Measurements from ENCODE around the gene ULK4. TPM values are rescaled to one million over a fixed set of nuclear protein-coding genes. Genes with fewer than 3 reads are reported as not detected.
A peak's percentile ranks its signal among the peaks of the same experiment; 100 is the strongest.

ULK4 gene
- polyA plus RNA-seq, 1 donor from 2014 or later: 7.2 TPM

DNA sequence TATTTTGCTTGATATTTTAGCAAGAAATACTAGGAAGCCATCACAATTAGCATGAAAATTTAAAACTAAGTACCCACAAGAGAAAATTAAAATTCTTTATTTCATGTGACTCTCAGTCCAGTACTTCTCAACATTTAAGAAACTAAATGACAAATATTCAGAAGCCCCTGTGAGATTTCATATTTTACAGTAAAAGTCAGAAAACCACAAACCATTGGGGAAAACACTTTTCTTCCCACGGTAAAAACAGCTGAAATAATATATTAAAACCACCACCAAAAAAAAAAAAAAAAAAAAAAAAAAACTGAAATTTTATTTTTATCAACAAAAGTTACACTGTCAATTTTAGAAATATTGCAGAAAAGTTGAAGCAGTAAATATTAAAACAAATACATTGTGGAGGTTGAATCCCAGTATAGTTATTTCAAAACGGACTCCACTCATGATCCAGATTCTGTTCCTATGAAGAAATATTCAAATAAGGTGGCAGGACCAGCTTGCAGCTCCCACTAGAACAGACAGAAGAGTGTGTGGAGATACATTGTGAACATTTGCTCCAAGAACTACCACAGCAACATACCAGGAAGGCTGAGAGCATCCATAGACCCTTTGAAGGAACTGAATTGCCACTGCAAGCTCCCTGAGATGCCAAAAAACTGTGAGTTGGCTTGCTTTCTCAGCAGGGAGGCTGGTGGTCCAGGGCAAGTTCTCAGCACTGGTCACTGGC, 454.4 kb downstream of the ULK4 start:
- Histone ChIP-seq H3K27me3 (ENCODE audit: insufficient read depth, low read depth, low read length) (no peaks in the 10 kb centered on the region), H4K20me1 (ENCODE audit: insufficient read depth) (no peaks in the 10 kb centered on the region), H3K36me3 (ENCODE audit: insufficient read depth, low read length) (no peaks in the 10 kb centered on the region), H3K9me2 (ENCODE audit: insufficient read depth, low read length) (no peaks in the 10 kb centered on the region), H3K27ac (ENCODE audit: low read length) (no peak overlapping the region), H3K4me2 (ENCODE audit: low read length) (no peak overlapping the region), H3K79me2 (replicated peaks; ENCODE audit: insufficient read depth, low read length) (no peaks in the 10 kb centered on the region), H3K9ac (ENCODE audit: low read length) (no peak overlapping the region), H3F3A (ENCODE audit: insufficient read depth, low read length, poor library complexity, severe bottlenecking) (no peaks in the 10 kb centered on the region), H3K4me3 (ENCODE audit: low read length) (no peak overlapping the region), H3K9me3 (ENCODE audit: low read length) (no peaks in the 10 kb centered on the region), H2AFZ (ENCODE audit: low read depth, low read length) (no peak overlapping the region)
- TF ChIP-seq RAD21 (conservative IDR thresholded peaks at IDR 0.05) (no peak), SMC3 (conservative IDR thresholded peaks at IDR 0.05; ENCODE audit: poor library complexity) (no peak), MXI1 (conservative IDR thresholded peaks at IDR 0.05; ENCODE audit: poor library complexity, severe bottlenecking) (no peak), EZH2 (IDR thresholded peaks at IDR 0.05; ENCODE audit: borderline replicate concordance, insufficient read depth, low read length, poor library complexity, severe bottlenecking) (no peak), EP300 (conservative IDR thresholded peaks at IDR 0.05; ENCODE audit: poor library complexity, severe bottlenecking) (no peak), POLR2AphosphoS5 (IDR thresholded peaks at IDR 0.05) (no peak), TAF1 (IDR thresholded peaks at IDR 0.05; ENCODE audit: low read depth) (no peak)
- TF ChIP-seq, protein P1, sequence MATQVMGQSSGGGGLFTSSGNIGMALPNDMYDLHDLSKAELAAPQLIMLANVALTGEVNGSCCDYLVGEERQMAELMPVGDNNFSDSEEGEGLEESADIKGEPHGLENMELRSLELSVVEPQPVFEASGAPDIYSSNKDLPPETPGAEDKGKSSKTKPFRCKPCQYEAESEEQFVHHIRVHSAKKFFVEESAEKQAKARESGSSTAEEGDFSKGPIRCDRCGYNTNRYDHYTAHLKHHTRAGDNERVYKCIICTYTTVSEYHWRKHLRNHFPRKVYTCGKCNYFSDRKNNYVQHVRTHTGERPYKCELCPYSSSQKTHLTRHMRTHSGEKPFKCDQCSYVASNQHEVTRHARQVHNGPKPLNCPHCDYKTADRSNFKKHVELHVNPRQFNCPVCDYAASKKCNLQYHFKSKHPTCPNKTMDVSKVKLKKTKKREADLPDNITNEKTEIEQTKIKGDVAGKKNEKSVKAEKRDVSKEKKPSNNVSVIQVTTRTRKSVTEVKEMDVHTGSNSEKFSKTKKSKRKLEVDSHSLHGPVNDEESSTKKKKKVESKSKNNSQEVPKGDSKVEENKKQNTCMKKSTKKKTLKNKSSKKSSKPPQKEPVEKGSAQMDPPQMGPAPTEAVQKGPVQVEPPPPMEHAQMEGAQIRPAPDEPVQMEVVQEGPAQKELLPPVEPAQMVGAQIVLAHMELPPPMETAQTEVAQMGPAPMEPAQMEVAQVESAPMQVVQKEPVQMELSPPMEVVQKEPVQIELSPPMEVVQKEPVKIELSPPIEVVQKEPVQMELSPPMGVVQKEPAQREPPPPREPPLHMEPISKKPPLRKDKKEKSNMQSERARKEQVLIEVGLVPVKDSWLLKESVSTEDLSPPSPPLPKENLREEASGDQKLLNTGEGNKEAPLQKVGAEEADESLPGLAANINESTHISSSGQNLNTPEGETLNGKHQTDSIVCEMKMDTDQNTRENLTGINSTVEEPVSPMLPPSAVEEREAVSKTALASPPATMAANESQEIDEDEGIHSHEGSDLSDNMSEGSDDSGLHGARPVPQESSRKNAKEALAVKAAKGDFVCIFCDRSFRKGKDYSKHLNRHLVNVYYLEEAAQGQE (IDR thresholded peaks at IDR 0.05; ENCODE audit: borderline replicate concordance): no peak
- TF ChIP-seq, protein P2, sequence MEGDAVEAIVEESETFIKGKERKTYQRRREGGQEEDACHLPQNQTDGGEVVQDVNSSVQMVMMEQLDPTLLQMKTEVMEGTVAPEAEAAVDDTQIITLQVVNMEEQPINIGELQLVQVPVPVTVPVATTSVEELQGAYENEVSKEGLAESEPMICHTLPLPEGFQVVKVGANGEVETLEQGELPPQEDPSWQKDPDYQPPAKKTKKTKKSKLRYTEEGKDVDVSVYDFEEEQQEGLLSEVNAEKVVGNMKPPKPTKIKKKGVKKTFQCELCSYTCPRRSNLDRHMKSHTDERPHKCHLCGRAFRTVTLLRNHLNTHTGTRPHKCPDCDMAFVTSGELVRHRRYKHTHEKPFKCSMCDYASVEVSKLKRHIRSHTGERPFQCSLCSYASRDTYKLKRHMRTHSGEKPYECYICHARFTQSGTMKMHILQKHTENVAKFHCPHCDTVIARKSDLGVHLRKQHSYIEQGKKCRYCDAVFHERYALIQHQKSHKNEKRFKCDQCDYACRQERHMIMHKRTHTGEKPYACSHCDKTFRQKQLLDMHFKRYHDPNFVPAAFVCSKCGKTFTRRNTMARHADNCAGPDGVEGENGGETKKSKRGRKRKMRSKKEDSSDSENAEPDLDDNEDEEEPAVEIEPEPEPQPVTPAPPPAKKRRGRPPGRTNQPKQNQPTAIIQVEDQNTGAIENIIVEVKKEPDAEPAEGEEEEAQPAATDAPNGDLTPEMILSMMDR (IDR thresholded peaks at IDR 0.05; ENCODE audit: poor library complexity, severe bottlenecking): no peak

DNA sequence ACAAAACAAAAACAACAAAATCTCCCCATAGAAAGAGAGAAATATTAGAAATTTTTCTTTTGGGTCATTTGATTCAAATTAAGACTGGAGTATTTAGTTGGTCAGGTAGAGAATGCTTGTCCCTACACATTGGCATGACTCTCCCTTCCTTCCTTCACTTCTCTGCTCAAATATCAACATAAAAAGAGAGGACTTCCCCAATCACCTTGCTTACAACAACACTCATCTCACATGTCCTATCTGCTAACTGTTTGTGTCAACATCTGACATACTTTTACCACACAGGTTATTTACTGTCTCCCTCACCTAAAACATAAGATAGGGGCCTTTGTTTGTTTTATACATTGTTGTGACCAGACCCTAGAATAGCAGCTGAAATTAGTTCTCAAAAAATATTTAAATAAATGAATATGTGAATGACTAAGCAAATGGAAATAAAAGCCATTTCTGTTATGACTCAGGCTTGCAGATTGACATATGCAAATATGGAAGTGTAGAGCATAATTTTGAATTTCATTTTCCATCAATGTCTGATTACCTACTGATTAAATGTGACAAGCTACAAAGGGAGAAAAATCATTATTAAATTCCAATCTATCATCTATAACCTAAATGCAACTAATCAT, 457.8 kb downstream of the ULK4 start:
- Histone ChIP-seq H3K36me3 (ENCODE audit: insufficient read depth, low read length) (no peaks in the 10 kb centered on the region), H3K27me3 (ENCODE audit: insufficient read depth, low read depth, low read length) (no peaks in the 10 kb centered on the region), H3K4me3 (ENCODE audit: low read length) (no peak overlapping the region), H3K9me3 (ENCODE audit: low read length) (no peaks in the 10 kb centered on the region), H2AFZ (ENCODE audit: low read depth, low read length) (no peak overlapping the region), H3F3A (ENCODE audit: insufficient read depth, low read length, poor library complexity, severe bottlenecking) (no peaks in the 10 kb centered on the region), H3K9me2 (ENCODE audit: insufficient read depth, low read length) (no peaks in the 10 kb centered on the region), H3K4me2 (ENCODE audit: low read length) (peak overlapping the region; percentile 16), H3K9ac (ENCODE audit: low read length) (no peak overlapping the region), H3K27ac (ENCODE audit: low read length) (no peak overlapping the region), H3K79me2 (replicated peaks; ENCODE audit: insufficient read depth, low read length) (no peaks in the 10 kb centered on the region), H4K20me1 (ENCODE audit: insufficient read depth) (no peaks in the 10 kb centered on the region)
- TF ChIP-seq SMC3 (conservative IDR thresholded peaks at IDR 0.05; ENCODE audit: poor library complexity): no peak

All from neural cell (in vitro differentiated cells).